MM.1S (cell line): ENCODE results near the gene CIBAR2.

Source experiments
- EZH2 ChIP-seq: fragments of 300-600 bp; sonication (generic); optimal IDR thresholded peaks from 2 replicates; pipeline ENCODE3; 2017; ENCODE audit warnings: low read depth, mild to moderate bottlenecking, antibody characterized with exemption, low read length, mixed read lengths
- EZH2phosphoT487 ChIP-seq: fragments of 300-600 bp; sonication (generic); IDR thresholded peaks from 2 replicates; pipeline ENCODE4 v1.6.1; 2018; ENCODE audit warnings: antibody characterized with exemption, low read length
- TF ChIP-seq, protein P1 (sequence below): fragments of 300-600 bp; sonication (generic); IDR thresholded peaks from 2 replicates; pipeline ENCODE4 v1.5.1; 2016; ENCODE audit warnings: antibody characterized with exemption, low read length, mixed read lengths

DNA sequence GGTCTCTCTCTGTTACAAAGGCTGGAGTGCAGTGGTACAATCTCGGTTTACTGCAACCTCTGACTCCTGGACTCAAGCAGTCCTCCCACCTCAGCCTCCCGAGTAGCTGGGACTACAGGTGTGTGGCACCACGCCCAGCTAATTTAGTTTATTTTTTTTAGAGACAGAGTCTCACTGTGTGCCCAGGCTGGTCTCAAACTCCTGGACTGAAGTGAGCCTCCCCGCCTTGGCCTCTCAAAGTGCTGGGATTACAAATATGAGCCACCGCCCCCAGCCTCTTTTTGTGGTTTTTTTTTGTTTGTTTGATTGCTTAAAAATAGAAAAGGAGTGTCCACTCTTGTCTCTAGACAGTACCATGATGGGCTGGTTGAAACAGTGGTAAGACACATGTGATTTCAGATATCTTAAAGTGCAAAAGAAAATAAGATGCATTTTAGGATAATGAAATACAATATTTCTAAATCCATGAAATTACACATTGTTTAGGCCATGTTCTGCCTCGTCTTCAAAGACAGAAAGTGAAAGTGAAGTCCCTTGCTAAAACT lies 57.3 kb downstream of the CIBAR2 start:
- TF ChIP-seq EZH2 (no peak), EZH2phosphoT487 (no peak)
- TF ChIP-seq, protein P1, sequence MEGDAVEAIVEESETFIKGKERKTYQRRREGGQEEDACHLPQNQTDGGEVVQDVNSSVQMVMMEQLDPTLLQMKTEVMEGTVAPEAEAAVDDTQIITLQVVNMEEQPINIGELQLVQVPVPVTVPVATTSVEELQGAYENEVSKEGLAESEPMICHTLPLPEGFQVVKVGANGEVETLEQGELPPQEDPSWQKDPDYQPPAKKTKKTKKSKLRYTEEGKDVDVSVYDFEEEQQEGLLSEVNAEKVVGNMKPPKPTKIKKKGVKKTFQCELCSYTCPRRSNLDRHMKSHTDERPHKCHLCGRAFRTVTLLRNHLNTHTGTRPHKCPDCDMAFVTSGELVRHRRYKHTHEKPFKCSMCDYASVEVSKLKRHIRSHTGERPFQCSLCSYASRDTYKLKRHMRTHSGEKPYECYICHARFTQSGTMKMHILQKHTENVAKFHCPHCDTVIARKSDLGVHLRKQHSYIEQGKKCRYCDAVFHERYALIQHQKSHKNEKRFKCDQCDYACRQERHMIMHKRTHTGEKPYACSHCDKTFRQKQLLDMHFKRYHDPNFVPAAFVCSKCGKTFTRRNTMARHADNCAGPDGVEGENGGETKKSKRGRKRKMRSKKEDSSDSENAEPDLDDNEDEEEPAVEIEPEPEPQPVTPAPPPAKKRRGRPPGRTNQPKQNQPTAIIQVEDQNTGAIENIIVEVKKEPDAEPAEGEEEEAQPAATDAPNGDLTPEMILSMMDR = no peak
